Panc1 (cell line): ENCODE measurements around the gene RAP1GAP2. TPM values are rescaled to one million over a fixed set of nuclear protein-coding genes. Genes with fewer than 3 reads are reported as not detected.

Experiments
- ATAC-seq: fragments of 200-7000 bp; cut with Tn5 transposase; 2 replicates; pipeline ENCODE4 v1.9.1; 2020; ENCODE audit warnings: mild to moderate bottlenecking, moderate library complexity
- BruUV-seq: library from RNA; stranded (reverse); fragments of 400-500 nt; replicated peaks from 2 replicates; lab custom pipeline; 2021; lab: Mats Ljungman, UMichigan
- CTCF ChIA-PET: fragments of 300-600 bp; sonication (Branson Sonifier 250); formaldehyde crosslinking; loops from one replicate; lab custom pipeline; 2022; ENCODE audit warnings: antibody characterized with exemption; lab: Charles Lee
- POLR2A ChIA-PET: fragments of 300-600 bp; sonication (Branson Sonifier 250); formaldehyde crosslinking; loops from one replicate; lab custom pipeline; 2022; ENCODE audit warnings: antibody characterized with exemption; lab: Charles Lee
- DNase-seq: peaks from one replicate; pipeline ENCODE4 v3.0.0-alpha.2; 2010; ENCODE audit warnings: low read depth, low spot score
- H3K27ac ChIP-seq: 2 replicates; pipeline ENCODE4 v1.5.1; 2011; ENCODE audit warnings: mild to moderate bottlenecking, low read length, inconsistent platforms
- H3K27me3 ChIP-seq: fragments of 200-500 bp; sonication (Bioruptor generic); 2 replicates; pipeline ENCODE4 v1.6.0; 2014; ENCODE audit warnings: low read length, inconsistent platforms; ENCODE audit not compliant: control insufficient read depth, insufficient read depth
- H3K36me3 ChIP-seq: fragments of 200-500 bp; sonication (Bioruptor generic); 2 replicates; pipeline ENCODE4 v1.5.1; 2014; ENCODE audit warnings: inconsistent platforms, mild to moderate bottlenecking, low read length, moderate library complexity; ENCODE audit not compliant: control insufficient read depth, insufficient read depth
- H3K4me1 ChIP-seq: 2 replicates; pipeline ENCODE4 v1.5.1; 2011; ENCODE audit warnings: inconsistent platforms, mild to moderate bottlenecking, low read length, moderate library complexity; ENCODE audit not compliant: control insufficient read depth, insufficient read depth
- H3K4me3 ChIP-seq, 2 experiments: 2 replicates each; pipeline ENCODE4 v1.5.1; 2011 to 2012; ENCODE audit warnings: low read depth in 2 of 2, low read length in 2 of 2, mild to moderate bottlenecking in 2 of 2, inconsistent platforms in 1 of 2, moderate library complexity in 1 of 2
- H3K9me3 ChIP-seq: fragments of 200-500 bp; sonication (Bioruptor generic); 2 replicates; pipeline ENCODE4 v1.5.1; 2014; ENCODE audit warnings: low read depth, mild to moderate bottlenecking, inconsistent platforms, low read length, moderate library complexity; ENCODE audit not compliant: control insufficient read depth, insufficient read depth
- POLR2AphosphoS5 ChIP-seq: IDR thresholded peaks from 2 replicates; pipeline ENCODE4 v1.6.1; 2012; ENCODE audit warnings: mild to moderate bottlenecking, low read depth, low read length, moderate library complexity
- SIN3A ChIP-seq: IDR thresholded peaks from 2 replicates; pipeline ENCODE4 v1.6.1; 2012; ENCODE audit warnings: low read depth, mild to moderate bottlenecking, low read length, moderate library complexity, borderline replicate concordance; ENCODE audit not compliant: insufficient read depth
- TCF7L2 ChIP-seq: IDR thresholded peaks from 2 replicates; pipeline ENCODE4 v1.6.1; 2011; ENCODE audit warnings: mild to moderate bottlenecking, low read depth, low read length, inconsistent platforms
- in situ Hi-C: cut with HindIII; loops from 2 replicates; pipeline ENCODE4 v1.10.0; 2016; ENCODE audit warnings: low sequenced_read_pairs, low pct_unique_long_range_greater_than_20kb
- intact Hi-C: fragments of 100-400 bp; cut with micrococcal nuclease; formaldehyde crosslinking; loops from one replicate; pipeline ENCODE4 v1.10.0; 2022; ENCODE audit not compliant: unreplicated experiment
- total RNA-seq: library from RNA; stranded (reverse); gene quantifications from one replicate; pipeline ENCODE4 v1.2.1, GENCODE V29; 2021; ENCODE audit not compliant: unreplicated experiment
- TF ChIP-seq, protein P1 (sequence below): fragments of 450-650 bp; IDR thresholded peaks from 2 replicates; pipeline ENCODE4 v1.5.1; 2017; ENCODE audit warnings: mild to moderate bottlenecking
- TF ChIP-seq, protein P2 (sequence below), 2 experiments: IDR thresholded peaks; 2 replicates each; pipeline ENCODE4 v1.6.1; 2011 to 2012; ENCODE audit warnings: low read depth in 2 of 2, control low read depth in 1 of 2, low read length in 1 of 2, mild to moderate bottlenecking in 1 of 2, moderate library complexity in 1 of 2; ENCODE audit not compliant: insufficient read depth in 1 of 2

Gene RAP1GAP2
- total RNA-seq, 1 experiment from 2014 or later = 10.0 TPM

DNA sequence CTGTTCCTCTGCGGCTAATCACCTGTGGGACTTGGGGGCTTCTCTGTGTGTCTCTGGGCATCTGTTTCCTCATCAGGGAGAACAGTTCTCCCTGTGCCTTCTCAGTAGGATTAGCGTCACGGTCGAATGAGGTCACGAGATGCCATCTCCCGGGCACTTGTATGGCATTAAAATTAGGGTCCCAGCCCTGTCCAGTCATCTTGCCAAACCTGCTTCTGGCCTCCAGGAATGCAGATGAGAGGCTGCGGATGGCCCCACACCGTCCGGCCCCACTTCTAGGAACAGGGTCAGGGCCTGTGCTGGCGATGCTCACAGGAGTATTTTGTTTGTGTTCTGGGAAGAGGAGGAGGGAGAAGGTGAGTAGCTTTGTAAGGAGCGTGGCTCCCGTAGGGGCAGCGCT is 208.7 kb downstream of the RAP1GAP2 start:
- Histone ChIP-seq H3K9me3 (no peaks in the 10 kb centered on the region), H3K4me3 (no peak overlapping the region), H3K4me1 (peaks cover 11% of the 10 kb centered on the region), H3K27me3 (no peaks in the 10 kb centered on the region), H3K27ac (no peak overlapping the region), H3K36me3 (no peaks in the 10 kb centered on the region)
- BruUV-seq = no TSS peak
- no peak for ATAC-seq
- intact Hi-C loops = no loop called here
- in situ Hi-C loops = no loop called here
- ChIA-PET CTCF (interaction anchor here (0.9 kb wide), 1 partner anchor 153 kb away, joined by 3 read pairs; no protein-coding TSS in a partner anchor), POLR2A (no interaction called here)
- no peak for DNase-seq
- TF ChIP-seq TCF7L2 (no peak), SIN3A (no peak), POLR2AphosphoS5 (no peak)
- TF ChIP-seq, protein P1, sequence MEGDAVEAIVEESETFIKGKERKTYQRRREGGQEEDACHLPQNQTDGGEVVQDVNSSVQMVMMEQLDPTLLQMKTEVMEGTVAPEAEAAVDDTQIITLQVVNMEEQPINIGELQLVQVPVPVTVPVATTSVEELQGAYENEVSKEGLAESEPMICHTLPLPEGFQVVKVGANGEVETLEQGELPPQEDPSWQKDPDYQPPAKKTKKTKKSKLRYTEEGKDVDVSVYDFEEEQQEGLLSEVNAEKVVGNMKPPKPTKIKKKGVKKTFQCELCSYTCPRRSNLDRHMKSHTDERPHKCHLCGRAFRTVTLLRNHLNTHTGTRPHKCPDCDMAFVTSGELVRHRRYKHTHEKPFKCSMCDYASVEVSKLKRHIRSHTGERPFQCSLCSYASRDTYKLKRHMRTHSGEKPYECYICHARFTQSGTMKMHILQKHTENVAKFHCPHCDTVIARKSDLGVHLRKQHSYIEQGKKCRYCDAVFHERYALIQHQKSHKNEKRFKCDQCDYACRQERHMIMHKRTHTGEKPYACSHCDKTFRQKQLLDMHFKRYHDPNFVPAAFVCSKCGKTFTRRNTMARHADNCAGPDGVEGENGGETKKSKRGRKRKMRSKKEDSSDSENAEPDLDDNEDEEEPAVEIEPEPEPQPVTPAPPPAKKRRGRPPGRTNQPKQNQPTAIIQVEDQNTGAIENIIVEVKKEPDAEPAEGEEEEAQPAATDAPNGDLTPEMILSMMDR = no peak
- TF ChIP-seq, protein P2, sequence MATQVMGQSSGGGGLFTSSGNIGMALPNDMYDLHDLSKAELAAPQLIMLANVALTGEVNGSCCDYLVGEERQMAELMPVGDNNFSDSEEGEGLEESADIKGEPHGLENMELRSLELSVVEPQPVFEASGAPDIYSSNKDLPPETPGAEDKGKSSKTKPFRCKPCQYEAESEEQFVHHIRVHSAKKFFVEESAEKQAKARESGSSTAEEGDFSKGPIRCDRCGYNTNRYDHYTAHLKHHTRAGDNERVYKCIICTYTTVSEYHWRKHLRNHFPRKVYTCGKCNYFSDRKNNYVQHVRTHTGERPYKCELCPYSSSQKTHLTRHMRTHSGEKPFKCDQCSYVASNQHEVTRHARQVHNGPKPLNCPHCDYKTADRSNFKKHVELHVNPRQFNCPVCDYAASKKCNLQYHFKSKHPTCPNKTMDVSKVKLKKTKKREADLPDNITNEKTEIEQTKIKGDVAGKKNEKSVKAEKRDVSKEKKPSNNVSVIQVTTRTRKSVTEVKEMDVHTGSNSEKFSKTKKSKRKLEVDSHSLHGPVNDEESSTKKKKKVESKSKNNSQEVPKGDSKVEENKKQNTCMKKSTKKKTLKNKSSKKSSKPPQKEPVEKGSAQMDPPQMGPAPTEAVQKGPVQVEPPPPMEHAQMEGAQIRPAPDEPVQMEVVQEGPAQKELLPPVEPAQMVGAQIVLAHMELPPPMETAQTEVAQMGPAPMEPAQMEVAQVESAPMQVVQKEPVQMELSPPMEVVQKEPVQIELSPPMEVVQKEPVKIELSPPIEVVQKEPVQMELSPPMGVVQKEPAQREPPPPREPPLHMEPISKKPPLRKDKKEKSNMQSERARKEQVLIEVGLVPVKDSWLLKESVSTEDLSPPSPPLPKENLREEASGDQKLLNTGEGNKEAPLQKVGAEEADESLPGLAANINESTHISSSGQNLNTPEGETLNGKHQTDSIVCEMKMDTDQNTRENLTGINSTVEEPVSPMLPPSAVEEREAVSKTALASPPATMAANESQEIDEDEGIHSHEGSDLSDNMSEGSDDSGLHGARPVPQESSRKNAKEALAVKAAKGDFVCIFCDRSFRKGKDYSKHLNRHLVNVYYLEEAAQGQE (IDR thresholded peaks at IDR 0.05; ENCODE audit: insufficient read depth in 1 of 2, low read depth in 2 of 2, low read length in 1 of 2) = no peak

DNA sequence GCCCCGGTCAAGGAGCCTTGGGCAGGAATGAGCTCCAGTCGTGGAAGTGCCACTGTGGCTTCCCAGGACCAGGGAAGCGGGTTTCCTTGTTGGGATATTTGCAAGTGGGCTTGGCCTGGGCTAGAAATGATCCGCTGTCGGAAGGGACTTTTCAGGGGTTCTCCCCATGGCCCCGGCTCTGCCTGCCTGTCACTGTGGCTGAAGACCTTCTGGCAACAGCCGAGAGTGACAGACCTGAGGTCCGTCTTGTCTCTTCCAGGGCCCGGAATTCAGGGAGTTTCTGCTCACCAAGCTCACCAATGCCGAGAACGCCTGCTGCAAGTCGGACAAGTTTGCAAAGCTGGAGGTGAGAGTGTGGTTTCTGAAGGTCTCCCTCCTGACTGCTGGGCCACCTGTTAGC is 209.5 kb downstream of the RAP1GAP2 start:
- ChIA-PET CTCF (interaction anchor here (0.7 to 0.9 kb wide), 2 partner anchors 154 to 359 kb away, joined by 3 to 8 read pairs; no protein-coding TSS in a partner anchor), POLR2A (no interaction called here)
- no peaks in the 10 kb centered on the region for H3K36me3 ChIP-seq
- H3K9me3 ChIP-seq = no peaks in the 10 kb centered on the region
- no peaks in the 10 kb centered on the region for H3K27me3 ChIP-seq
- TF ChIP-seq SIN3A = no peak
- TF ChIP-seq, protein P2 (IDR thresholded peaks at IDR 0.05; ENCODE audit: insufficient read depth in 1 of 2, low read depth in 2 of 2, low read length in 1 of 2) = no peak
- no peak for TF ChIP-seq TCF7L2
- no peak for ATAC-seq
- no peak for DNase-seq
- H3K27ac ChIP-seq = no peak overlapping the region
- in situ Hi-C loops = no loop called here
- intact Hi-C loops = no loop called here
- no TSS peak for BruUV-seq
- no peak overlapping the region for H3K4me3 ChIP-seq
- H3K4me1 ChIP-seq = peaks cover 11% of the 10 kb centered on the region
